Frontal cortex (tissue), 4 donors: ENCODE results near the gene PTPRN2. TPM values are rescaled to one million over a fixed set of nuclear protein-coding genes. Genes with fewer than 3 reads are reported as not detected.
"Not testable (repeated sequence)": the region's sequence is repeated elsewhere in the genome, so short reads cannot be mapped to it uniquely, and the experiment has no call there.

Experiments used
- DNase-seq, 2 donors: peaks; one replicate each; pipeline ENCODE4 v3.0.0; 2012; ENCODE audit warnings: low spot score in 2 of 2
- FAIRE-seq: peaks from 2 replicates; lab custom pipeline; 2012; peaks lifted over from hg19 to GRCh38; lab: Jason Lieb, UNC
- total RNA-seq: library from RNA; depleted of rRNA; stranded (reverse); fragments of >200 nt; gene quantifications from one replicate; pipeline ENCODE4 v1.2.3, GENCODE V29; 2014
- donor health status: control.
- donor health status: control.
- donor health status: control.

The PTPRN2 gene
- total RNA-seq, 1 donor from 2014 or later = 52.2 TPM

DNA sequence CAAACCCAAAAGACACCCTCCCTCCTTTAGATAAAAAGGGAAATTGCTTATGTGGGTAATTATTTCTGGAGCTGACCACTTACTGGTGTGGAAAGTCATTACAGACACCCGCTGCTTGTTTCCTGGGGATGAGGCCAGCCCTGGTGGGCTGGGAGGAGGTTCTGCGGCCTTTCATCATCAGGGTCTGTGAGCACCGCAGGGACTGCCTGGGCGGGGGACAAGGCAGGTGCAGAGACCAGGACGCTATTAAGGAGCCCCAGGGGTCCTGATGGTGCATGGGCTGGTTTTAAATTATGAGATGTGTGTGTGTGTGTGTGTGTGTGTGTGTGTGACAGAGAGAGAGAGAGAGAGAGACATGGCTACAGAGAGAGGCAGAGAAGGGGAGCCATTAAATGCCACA, 1079.6 kb downstream of the PTPRN2 start:
- DNase-seq (no peak), FAIRE-seq (no peak)

DNA sequence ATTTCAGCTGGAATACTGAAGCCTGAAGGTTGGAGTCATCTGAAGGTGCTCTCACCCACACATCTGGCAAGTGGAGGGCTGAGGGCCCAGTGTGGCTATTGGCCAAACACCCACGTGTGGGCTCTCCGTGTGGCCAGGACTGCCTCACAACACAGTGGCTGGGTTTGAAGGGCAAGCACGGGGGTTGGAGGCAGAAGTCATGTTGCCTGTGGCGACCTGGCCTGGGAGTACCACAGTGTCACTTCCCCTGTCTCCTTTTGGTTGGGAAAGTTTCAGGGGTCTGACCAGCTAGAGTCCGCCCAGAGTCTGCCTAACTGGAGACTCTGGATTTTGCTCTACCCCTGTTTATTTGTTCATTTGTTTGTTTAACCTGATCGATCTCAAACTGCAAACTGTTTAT, 1081.4 kb downstream of the PTPRN2 start:
- DNase-seq (no peak), FAIRE-seq (no peak)

DNA sequence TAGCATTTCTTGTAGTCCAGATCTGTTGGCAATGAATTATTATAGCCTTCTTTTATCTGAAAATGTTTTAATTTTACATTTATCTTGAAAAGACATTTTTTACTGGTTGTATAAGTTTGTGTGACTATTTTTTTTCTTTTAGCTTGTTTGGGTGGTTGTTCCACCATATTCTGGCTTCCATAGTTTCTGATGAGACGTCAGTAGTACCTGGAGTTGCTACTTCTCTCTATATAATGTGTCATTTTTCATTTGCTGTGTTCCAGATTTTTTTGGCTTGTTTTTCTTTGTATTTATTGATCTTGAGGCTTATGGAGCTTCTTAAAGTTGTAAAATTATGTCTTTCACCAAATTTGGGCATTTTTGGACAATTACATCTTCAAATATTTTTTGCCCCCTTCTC, 1082.0 kb downstream of the PTPRN2 start:
- FAIRE-seq (no peak), DNase-seq (no peak)

DNA sequence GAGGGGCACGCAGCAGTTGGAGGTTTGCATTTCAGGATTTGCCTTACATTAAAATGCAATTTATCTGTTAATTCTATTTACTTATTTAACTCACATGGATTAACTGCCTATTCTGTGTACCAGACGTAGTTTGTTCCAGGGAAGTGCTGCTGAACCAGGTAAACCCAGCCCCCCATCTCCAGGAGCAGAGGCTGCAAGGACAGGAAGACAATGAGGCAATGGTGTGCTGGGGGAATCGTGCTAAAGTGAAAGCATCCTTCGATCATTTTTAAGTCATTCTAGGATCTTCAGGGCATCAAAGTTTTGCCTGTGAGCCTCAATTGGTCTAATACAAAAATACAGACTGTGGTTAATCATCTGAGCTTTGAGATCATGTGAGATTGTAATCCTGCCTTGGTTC, 1084.4 kb downstream of the PTPRN2 start:
- no peak for FAIRE-seq
- no peak for DNase-seq

DNA sequence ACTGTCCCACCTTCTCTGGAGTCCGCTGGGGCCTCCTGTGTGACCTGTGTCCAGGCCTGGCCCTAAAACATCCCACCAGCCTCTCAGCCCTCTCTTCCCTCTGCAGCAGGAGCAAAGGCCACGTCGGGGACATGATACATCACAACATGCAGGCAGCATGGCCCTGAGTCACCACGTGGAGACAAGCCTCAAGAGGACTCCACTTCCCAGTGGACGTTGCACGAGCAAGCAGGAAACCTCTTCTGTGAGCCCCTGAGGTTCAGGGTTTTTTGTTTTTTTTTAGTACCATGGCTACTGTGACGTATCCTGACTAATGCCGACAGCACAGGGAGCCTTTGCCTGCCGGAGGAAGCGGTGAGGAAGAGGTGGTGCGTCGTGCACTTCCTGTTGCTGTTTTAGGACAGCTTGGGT, 1084.9 kb downstream of the PTPRN2 start:
- DNase-seq (no peak), FAIRE-seq (no peak)

DNA sequence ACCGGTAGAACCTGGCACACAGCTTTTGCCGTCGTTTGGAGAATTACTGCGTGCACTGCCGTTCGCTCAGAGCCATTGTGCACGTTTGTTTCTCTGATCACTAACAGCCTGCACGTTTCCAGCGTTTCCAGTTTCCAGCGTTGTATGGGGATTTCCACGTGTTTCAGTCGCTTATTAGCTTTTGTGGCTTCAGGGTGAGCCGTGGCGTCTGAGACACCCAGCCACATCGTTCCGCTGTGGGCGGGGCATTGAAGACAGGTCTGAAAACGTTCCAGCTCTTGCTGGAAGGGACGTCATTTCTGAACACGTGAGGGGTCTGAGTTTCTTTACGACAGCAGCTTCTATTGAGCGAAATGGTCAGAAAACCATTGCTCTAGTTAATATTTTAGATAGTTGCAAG, 1086.0 kb downstream of the PTPRN2 start:
- no peak for FAIRE-seq
- DNase-seq = no peak

DNA sequence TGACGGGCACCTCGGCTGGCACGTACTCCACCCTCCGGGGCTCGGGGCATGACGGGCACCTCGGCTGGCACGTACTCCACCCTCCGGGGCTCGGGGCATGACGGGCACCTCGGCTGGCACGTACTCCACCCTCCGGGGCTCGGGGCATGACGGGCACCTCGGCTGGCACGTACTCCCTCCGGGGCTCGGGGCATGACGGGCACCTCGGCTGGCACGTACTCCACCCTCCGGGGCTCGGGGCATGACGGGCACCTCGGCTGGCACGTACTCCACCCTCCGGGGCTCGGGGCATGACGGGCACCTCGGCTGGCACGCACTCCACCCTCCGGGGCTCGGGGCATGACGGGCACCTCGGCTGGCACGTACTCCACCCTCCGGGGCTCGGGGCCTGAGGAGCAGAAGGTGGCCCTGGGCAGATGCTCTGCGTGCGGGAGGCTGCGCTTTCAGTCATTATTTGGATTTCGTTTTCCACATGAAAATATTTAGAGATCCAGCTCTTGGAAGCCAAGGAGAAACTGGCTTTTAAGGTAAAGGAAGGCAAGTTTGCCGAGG, 1086.6 kb downstream of the PTPRN2 start:
- DNase-seq, FAIRE-seq: not testable (repeated sequence)

DNA sequence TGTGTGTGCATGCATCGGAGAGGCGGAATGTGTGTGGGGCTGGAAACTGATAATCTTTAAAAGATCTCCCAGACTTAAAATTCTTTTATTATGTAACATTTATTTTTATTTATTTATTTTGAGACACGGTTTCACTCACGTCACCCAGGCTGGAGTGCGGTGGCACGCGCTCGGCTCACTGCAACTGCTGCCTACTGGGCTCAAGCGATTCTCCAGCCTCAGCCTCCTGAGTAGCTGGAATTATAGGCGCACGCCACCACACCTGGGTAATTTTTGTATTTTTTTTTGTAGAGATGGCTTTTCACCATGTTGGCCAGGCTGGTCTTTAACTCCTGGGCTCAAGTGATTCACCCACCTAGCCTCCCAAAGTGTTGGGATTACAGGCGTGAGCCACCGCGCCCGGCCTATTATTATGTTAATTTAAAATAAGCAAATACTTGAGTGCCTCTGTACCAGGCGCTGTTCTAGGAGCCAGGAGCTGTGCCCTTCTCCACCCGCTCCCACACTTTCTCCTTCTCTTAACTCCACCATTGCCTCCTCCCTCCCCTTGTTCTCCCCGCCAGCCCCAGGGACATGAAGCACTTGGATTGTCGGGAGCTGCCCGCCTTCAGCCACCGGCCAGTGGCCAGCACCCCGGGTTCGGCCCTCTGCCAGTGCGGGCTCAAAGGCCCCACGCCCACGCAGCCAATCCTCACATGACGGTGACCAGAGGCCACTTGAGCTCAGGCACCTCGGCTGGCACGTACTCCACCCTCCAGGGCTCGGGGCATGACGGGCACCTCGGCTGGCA, 1087.3 kb downstream of the PTPRN2 start:
- DNase-seq (no peak), FAIRE-seq (no peak)

DNA sequence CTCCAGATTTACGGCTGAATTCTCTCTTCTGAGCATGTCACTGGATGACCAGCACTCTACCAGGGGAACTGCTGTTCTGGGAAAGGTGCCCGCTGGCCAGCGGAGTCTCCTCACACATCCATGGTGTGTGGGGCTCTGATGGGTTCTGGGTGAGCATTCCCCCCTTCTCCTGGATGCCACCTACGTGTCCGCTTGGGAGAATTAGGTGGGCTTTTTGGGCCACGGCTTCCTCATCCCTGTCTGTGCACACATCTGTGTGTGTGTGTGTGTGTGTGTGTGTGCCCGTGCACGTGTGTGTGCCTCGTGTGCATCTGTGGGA, 1087.8 kb downstream of the PTPRN2 start:
- no peak for FAIRE-seq
- DNase-seq = no peak

DNA sequence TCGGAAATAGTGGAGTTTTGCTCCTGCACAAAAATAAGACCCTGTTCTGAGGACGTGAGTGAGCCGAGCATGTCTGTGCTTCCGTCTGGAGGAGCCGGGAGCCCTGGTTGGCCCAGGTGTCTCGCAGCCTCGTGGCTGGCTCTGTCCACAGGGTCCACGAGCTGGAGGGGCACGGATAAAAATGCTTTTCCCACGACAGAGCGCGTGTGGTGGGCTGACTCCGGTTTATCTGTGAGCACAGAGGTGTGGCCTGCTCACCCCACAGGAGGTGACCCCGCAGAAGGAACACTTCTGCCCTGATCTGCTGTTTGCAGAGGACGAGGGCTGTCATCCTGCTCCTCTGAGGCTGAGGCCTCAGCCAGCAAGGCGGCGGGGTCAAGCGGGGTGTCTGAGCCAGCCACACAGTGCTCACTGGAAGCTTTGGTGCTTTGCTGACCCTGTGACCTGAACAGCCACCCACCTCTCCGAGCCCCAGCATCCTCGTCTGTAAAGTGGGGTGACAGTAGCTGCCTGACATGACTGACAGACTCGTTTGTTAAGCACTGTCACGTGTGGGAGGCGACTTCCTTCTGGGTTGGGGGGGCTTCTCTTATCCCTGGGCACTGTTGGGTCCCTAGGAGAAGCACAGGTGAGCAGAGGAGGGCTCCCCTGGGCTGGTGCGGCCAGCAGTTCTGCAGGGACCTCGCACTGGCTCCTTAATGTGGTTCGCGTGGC, 1088.3 kb downstream of the PTPRN2 start:
- FAIRE-seq = no peak
- no peak for DNase-seq

DNA sequence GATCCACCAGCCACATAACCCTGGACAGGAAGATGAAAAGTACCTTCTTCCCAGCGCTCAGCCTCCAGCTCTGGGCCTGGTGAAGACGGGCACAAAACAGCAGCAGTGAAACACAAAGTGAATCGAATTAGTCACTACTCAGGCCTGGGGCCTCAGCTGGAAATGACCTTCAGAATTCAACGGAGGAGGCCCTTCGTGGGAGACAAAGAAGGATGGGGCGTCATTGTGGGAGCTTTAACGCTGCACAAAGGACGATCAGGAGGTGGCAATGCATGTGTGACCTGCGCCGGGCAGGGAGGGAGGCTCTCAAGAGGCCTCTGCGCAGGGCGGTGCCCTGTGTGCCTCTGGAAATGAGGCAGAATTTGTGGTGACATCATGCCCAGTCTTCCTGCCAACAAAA, 1089.0 kb downstream of the PTPRN2 start:
- DNase-seq (no peak), FAIRE-seq (no peak)

DNA sequence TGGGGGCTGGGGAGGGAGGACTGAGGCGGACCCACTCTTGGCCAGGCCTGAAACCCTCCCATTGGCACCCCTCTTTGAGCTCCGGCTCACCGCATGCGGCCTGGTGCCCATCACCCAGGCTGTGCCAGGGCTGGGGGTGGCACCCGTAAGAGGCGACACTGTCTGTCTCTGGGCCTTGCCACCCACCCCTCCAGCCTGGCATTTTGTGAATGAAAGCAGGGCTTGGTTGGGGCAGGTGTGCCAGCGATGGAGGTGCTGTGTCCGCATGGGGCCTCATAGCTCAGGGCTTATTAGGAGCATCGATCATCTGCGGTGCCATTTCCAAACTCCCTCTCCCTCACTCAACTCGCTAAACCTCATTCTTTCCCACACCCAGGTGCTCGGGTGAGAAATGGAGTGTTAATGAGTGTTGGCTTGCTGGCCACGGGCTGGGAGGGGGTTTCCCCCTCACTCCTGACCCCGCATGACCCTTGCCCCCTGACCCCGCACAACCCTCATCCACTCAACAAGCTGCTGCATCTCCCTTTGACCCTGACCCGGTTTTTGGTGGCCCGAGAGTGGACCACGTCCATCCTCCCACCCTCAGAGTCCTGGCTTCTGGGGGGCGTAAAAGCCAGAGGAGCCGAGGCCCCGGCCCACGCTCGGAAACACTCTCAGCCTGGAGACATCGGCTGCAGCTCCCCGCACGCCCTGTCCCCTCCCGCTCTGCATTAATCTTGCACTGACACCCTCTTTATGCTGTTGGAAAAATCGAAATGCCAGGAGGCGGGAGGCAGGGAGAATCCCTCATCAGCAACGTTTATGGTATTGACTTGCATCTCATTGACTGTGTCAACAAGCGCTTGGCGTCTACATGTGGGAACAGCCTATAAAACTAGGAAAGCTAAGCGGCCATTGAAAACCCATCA, 1089.6 kb downstream of the PTPRN2 start:
- no peak for DNase-seq
- no peak for FAIRE-seq

DNA sequence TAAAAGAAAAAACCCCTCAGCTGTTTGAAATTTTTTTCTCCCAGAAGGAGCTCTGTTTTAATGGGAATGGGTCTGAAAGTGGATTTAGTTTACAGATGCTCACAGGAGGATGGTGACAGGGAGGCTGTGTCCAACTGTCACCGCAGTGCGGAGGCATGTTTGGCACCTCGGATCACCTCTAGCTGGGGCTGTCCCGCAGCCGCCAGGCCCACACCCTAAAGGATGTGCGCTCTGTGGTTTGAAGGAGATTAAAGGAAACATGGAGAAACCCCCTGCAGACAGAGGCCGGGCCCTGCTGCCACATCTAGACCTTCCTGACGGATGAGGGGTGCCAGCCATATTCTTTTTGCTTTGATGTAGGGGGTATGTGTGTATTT, 1090.3 kb downstream of the PTPRN2 start:
- FAIRE-seq (no peak), DNase-seq (no peak)

DNA sequence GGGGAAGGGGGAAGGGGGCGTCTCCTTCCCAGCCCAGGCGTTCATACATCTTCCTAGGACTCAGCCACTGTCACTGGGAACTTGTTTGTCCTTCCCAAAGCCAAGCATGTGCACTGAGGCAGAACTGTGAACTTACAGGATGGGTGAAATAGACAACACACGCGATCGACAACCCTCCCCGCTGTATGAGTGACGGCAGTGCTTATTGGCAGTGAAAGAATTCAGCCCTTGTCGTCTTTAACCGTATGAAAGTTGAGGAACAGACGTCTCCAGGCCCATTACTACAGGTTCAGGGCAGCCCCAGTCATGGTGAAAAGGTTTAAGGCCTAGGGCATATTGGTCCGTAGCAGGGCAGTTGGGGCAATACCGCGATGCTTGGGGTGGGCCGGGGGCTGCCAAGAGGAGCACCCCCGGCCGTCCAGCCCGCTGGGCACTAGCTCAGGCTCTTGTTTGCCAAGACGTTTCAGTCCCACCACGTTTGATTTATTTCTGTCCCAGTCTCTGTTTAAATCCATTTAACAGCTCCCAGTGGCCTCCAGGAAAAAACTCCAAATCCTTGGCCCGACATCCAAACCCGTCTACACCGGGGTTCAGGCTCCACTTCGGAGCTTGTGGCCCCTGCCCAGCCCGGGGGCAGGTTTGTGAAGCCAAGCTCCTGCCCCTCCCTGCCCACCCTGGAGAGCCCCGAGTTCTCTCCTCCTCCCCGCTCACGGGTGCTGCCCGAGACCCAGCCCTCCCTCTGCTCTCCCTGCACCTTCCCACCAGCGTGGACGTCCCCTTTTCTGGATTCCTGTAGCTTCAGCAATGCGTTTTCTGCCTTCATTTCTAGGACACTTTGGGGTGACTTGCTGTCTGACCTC, 1091.0 kb downstream of the PTPRN2 start:
- FAIRE-seq = no peak
- DNase-seq = no peak

DNA sequence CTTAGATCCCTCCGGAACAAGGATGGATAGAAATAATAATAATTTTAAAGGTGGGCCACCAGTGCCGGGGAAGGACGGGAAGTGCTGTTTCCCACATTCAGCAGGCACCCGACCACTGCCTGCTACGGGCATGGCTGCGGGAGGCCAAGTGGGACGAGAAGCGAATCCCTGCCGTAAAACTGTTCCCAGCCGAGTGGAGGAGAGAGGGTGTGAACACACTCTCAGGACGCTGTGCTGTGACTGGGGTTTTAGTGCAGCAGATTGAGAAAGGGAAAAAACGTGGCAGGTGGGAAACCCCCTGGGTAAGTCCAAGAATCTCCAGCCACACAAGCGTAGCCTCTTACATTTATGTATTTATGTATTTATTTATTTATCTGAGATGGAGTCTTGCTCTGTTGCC, 1092.0 kb downstream of the PTPRN2 start:
- FAIRE-seq = no peak
- no peak for DNase-seq

DNA sequence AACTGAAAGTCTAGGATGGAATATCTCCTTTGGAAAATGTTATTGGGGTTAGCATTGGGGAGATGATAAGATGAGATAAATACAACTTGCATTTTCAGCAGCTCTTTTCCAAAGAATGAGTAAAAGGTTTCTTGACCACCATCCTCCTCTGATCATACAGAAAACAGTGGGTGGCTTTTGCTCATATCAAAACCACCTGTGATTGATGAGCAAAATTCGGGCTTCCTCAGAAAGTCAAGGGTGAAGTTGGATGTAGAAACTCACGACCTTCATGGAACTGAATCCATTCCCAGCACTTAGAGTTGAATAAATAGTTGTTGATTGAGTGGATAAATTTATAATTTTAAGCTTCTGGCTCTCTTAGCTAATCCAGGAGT, 1092.5 kb downstream of the PTPRN2 start:
- FAIRE-seq (no peak), DNase-seq (no peak)

DNA sequence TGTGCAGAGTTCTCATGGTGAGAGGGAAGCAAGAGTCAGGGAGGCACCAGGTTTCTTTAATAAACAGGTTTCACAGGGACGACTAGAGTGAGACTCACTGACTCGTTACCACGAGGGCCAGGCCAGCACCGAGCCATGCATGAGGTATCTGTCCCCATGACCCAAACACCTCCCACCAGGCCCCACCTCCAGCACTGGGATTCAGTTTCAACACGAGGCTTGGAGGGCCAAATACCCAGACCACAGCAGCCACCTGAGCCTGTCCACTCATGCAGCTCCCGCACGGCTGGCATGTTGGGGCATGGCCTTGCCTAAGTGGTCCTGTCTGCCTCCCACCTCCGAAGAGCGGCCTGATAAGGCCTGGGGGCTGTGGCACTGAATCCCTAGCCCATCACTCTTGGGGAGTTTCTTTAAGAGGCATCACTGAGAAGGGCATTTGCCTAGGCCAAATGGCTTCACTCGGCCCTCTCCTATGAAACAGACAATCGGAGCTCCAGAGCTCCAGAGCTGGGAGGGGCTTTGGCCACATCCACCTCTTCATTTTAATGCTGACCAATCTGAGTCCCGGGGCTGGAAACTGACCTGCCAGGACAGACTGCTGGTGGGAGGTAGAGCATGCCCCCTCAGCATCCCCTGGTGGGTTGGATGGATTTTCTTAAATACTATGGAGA, 1093.0 kb downstream of the PTPRN2 start:
- FAIRE-seq (no peak), DNase-seq (no peak)

DNA sequence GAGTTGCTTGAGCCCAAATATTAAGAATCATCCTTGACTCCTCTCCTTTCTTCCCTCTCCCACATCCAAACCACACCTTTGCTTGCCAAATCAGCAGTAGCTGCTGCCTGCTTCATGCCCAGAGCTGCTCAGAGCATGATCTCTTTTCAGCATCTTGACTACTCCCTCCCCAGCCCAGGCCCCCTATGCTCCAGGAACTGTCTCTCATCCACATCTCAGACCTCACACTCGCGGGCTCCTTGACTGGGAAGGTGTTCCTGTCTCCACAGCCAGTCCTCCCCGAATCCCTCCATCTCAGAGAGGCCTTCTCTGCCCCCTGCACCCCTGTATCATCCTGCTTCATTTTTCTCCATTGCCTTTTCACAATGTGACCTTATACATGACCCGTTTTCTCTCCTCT, 1093.8 kb downstream of the PTPRN2 start:
- DNase-seq (no peak), FAIRE-seq (no peak)

DNA sequence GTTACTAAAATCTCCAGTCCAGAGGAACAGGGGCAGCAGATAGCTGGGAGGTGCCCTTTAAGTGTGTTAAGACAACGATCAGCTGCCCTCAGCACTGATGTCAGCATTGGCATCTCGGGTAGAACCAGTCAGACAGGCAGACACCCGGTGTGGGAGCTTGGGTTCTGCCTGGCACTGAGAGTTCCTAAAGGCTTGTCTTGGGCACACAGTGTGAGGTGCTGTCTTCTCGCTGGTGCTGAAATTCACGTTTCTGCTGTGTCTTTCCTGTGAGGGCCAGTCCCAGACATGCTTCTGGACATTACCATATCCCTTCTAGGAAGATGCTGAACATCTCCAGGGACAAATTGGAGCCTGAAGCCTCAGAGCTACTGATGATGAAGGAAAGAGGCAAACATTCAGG, 1094.6 kb downstream of the PTPRN2 start:
- FAIRE-seq = no peak

More for the DNA sequence above, 1094.6 kb downstream of the PTPRN2 start:
- DNase-seq = no peak
